Body of pancreas (tissue), 4 donors: ENCODE data around the gene F12. TPM values are rescaled to one million over a fixed set of nuclear protein-coding genes. Genes with fewer than 3 reads are reported as not detected.

Experiments used
- ATAC-seq: fragments of 150-250 bp; one replicate; pipeline ENCODE4 v1.9.1; 2016
- DNase-seq, 4 donors: peaks; one replicate each; pipeline ENCODE4 v3.0.0-alpha.2; 2019
- H3K27ac ChIP-seq, 4 donors: fragments of 200-600 bp; sonication (generic); 1 replicate in 3 of 4; 2 replicates in 1 of 4; pipeline versions ENCODE4 v1.5.1 to v1.6.1; 2016 to 2019; ENCODE audit warnings: mild to moderate bottlenecking in 1 of 4, mixed read lengths in 1 of 4, moderate library complexity in 1 of 4
- H3K27me3 ChIP-seq, 2 donors: fragments of 200-600 bp; sonication (generic); one replicate each; pipeline ENCODE4 v1.6.0; 2016; ENCODE audit warnings: mild to moderate bottlenecking in 1 of 2
- H3K36me3 ChIP-seq, 2 donors: fragments of 200-600 bp; sonication (generic); replicated peaks in 1 of 2; 2 replicates each; pipeline ENCODE4 v1.5.1; 2016; ENCODE audit warnings: low read depth in 2 of 2; ENCODE audit not compliant: insufficient read depth in 1 of 2
- H3K4me1 ChIP-seq: fragments of 200-600 bp; sonication (generic); one replicate; pipeline ENCODE4 v1.6.0; 2016
- H3K4me3 ChIP-seq, 2 donors: fragments of 200-600 bp; sonication (generic); 1 replicate in 1 of 2; 2 replicates in 1 of 2; pipeline ENCODE4 v1.5.1; 2016 to 2019
- H3K9me3 ChIP-seq, 3 donors: fragments of 200-600 bp; sonication (generic); 1 replicate in 2 of 3; 2 replicates in 1 of 3; pipeline ENCODE4 v1.5.1; 2016
- POLR2A ChIP-seq, 3 donors: fragments of 450-650 bp; IDR thresholded peaks; one replicate each; pipeline ENCODE4 v1.6.1; 2016; ENCODE audit warnings: antibody characterized with exemption in 3 of 3, mild to moderate bottlenecking in 2 of 3
- WGBS, 2 donors: methylation state at CpG; one replicate each; pipeline ENCODE4 v1.1.5; 2017; 5-methylcytosine and 5-hydroxymethylcytosine counted together
- intact Hi-C: fragments of 100-400 bp; cut with DNase I; formaldehyde crosslinking; loops from one replicate; pipeline ENCODE4 v1.15.1; 2023
- total RNA-seq, 2 donors: library from RNA; depleted of rRNA; stranded (reverse); fragments of >200 nt; gene quantifications; one replicate each; pipeline ENCODE4 v1.1.0, GENCODE V29; 2016
- TF ChIP-seq, protein P1 (sequence below), 7 experiments: fragments of 450-650 bp in 4 of 7; fragments of 200-600 bp in 3 of 7; sonication (generic) in 3 of 7; IDR thresholded peaks; one replicate each; pipeline ENCODE4 v1.5.1; 2016 to 2019; ENCODE audit warnings: antibody characterized with exemption in 7 of 7

The F12 gene
- total RNA-seq, 2 donors from 2014 or later: 0.33 to 4.4 TPM

GRCh38 chr5:177438468-177438867 lies 29.1 kb upstream of the F12 start:
- Histone ChIP-seq H3K27ac (no peak overlapping the region), H3K9me3 (no peaks in the 10 kb centered on the region), H3K4me1 (no peaks in the 10 kb centered on the region), H3K36me3 (peaks cover 0 to 18% of the 10 kb centered on the region in 2 donors), H3K27me3 (no peaks in the 10 kb centered on the region), H3K4me3 (no peak overlapping the region)
- no peak for DNase-seq
- no peak for TF ChIP-seq POLR2A (IDR thresholded peaks at IDR 0.05)
- TF ChIP-seq, protein P1, sequence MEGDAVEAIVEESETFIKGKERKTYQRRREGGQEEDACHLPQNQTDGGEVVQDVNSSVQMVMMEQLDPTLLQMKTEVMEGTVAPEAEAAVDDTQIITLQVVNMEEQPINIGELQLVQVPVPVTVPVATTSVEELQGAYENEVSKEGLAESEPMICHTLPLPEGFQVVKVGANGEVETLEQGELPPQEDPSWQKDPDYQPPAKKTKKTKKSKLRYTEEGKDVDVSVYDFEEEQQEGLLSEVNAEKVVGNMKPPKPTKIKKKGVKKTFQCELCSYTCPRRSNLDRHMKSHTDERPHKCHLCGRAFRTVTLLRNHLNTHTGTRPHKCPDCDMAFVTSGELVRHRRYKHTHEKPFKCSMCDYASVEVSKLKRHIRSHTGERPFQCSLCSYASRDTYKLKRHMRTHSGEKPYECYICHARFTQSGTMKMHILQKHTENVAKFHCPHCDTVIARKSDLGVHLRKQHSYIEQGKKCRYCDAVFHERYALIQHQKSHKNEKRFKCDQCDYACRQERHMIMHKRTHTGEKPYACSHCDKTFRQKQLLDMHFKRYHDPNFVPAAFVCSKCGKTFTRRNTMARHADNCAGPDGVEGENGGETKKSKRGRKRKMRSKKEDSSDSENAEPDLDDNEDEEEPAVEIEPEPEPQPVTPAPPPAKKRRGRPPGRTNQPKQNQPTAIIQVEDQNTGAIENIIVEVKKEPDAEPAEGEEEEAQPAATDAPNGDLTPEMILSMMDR (IDR thresholded peaks at IDR 0.05): no peak
- WGBS, 2 donors: 93 to 95% methylated on average over 10 of the region's 10 CpGs
- intact Hi-C loops: no loop called here
- no peak for ATAC-seq

DNA sequence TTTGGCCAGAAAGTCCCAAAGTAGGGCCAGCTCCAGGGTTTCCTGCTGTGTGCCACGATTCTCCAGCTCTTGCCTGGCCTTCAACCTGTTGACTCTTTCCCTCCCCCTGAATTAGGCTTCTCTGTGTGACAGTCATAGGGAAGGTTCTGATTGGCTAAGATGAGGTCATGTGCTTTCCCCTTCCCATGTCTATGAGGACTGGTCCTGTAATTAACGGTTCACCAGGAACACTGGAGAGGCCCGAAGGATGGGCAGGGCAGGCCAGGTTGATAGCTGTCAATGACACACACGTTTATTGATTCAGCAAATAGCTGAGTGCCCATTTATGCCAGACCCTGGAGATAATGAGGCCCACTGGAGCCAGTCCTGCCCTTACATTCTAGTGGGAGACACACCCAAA lies 28.3 kb upstream of the F12 start:
- H3K27ac ChIP-seq: no peak overlapping the region
- H3K4me1 ChIP-seq: no peaks in the 10 kb centered on the region
- ATAC-seq (no peak), DNase-seq (no peak)
- WGBS, 2 donors: 61 to 66% methylated on average over 4 of the region's 4 CpGs
- H3K9me3 ChIP-seq: no peaks in the 10 kb centered on the region
- peaks cover 0 to 22% of the 10 kb centered on the region in 2 donors for H3K36me3 ChIP-seq
- no peak overlapping the region for H3K4me3 ChIP-seq
- intact Hi-C loops: no loop called here
- no peaks in the 10 kb centered on the region for H3K27me3 ChIP-seq
- TF ChIP-seq POLR2A (IDR thresholded peaks at IDR 0.05): no peak
- TF ChIP-seq, protein P1 (IDR thresholded peaks at IDR 0.05): no peak

DNA sequence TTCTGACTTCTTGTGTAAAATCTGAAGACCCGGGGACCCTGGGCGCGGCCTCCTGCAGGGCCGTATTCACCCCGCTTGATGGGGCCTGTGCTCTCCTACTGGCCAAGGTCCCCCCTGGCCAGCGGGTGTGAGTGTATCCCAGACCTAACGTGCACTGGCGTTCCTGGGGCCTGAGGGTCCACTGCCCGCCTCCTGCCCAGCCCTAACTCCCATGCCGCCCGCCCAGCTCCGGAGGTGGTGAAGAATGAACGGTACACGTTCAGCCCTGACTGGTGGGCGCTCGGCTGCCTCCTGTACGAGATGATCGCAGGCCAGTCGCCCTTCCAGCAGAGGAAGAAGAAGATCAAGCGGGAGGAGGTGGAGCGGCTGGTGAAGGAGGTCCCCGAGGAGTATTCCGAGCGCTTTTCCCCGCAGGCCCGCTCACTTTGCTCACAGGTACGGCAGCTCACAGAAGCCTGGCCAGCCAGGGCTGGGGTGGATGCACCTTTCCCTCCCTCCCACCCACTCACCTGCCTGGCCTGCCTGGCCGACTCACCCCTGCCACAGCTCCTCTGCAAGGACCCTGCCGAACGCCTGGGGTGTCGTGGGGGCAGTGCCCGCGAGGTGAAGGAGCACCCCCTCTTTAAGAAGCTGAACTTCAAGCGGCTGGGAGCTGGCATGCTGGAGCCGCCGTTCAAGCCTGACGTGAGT lies 26.6 kb upstream of the F12 start:
- no peak overlapping the region for H3K27ac ChIP-seq
- no peaks in the 10 kb centered on the region for H3K4me1 ChIP-seq
- DNase-seq: no peak
- TF ChIP-seq, protein P1 (IDR thresholded peaks at IDR 0.05): no peak
- no peak for TF ChIP-seq POLR2A (IDR thresholded peaks at IDR 0.05)
- no peak overlapping the region for H3K4me3 ChIP-seq
- intact Hi-C loops: no loop called here
- H3K9me3 ChIP-seq: no peaks in the 10 kb centered on the region
- no peaks in the 10 kb centered on the region for H3K27me3 ChIP-seq
- ATAC-seq: no peak
- 92 to 93% methylated on average over 19 to 37 of the region's 37 CpGs for WGBS, 2 donors
- H3K36me3 ChIP-seq: peaks cover 0 to 27% of the 10 kb centered on the region in 2 donors

- TF ChIP-seq POLR2A (IDR thresholded peaks at IDR 0.05): no peak
- DNase-seq (no peak), ATAC-seq (no peak)
- Histone ChIP-seq H3K27ac (no peak overlapping the region), H3K9me3 (no peaks in the 10 kb centered on the region), H3K4me3 (no peak overlapping the region), H3K4me1 (no peaks in the 10 kb centered on the region), H3K36me3 (peaks cover 0 to 27% of the 10 kb centered on the region in 2 donors), H3K27me3 (no peaks in the 10 kb centered on the region)
- intact Hi-C loops: no loop called here
- whole genome bisulfite sequencing, 2 donors: 87 to 92% methylated on average over 12 to 20 of the region's 20 CpGs
Measured at GRCh38 chr5:177434942-177435738, 25.8 kb upstream of the F12 start.

GRCh38 chr5:177434437-177434836 lies 25.1 kb upstream of the F12 start:
- H3K36me3 ChIP-seq: peaks cover 0 to 27% of the 10 kb centered on the region in 2 donors
- 90 to 94% methylated on average over 8 of the region's 8 CpGs for WGBS, 2 donors
- DNase-seq (no peak), ATAC-seq (no peak)
- no peaks in the 10 kb centered on the region for H3K9me3 ChIP-seq
- H3K4me3 ChIP-seq: no peak overlapping the region
- intact Hi-C loops: no loop called here
- H3K4me1 ChIP-seq: no peaks in the 10 kb centered on the region
- no peak overlapping the region for H3K27ac ChIP-seq
- H3K27me3 ChIP-seq: no peaks in the 10 kb centered on the region
- no peak for TF ChIP-seq POLR2A (IDR thresholded peaks at IDR 0.05)
- TF ChIP-seq, protein P1 (IDR thresholded peaks at IDR 0.05): no peak
